ENCODE measurements around the gene AATF. TPM values are rescaled to one million over a fixed set of nuclear protein-coding genes. Genes with fewer than 3 reads are reported as not detected.

AATF gene
- total and polyA plus RNA-seq, 4 donors: 28.2 to 41.4 (median 38.7) TPM

DNA sequence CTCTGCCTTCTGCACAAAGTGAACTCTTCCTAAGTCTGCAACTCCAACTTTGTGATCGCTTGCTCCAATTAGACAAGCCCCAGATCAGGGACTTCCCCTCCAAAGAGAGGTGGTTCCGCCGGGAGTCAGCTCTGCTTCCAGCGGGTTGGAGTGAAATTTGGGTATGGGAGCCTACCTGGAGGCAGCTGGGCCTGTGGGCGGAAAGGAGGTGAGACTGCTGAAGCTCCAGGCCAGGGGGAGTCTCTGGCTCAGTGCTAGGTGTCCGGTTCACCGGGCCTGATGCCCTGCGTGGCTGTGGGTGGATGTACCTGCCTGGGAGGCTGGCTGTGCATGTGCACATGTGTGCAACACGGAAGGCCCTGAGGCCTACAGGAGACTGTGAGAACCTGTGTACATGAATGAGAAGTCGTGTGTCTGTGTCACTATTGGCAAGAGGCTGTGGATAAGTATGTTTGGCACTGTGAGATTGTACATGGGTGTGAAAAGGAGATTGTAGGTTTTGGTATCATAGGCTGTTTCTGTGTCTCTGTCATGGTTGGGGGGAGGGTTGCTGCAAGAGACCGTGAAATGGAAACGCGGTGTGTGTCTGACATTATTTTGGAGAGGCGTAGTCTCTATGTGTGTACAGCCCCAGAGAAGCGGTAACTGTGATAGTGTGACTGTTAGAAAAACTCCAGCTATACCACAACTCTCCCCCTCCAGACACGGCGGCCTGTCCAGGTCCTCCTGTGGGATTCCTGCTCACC, 7.3 kb upstream of the AATF start:
- ATAC-seq (ENCODE audit: insufficient read depth, low FRiP score) (no peak), DNase-seq (no peak)
- H3K9me3 ChIP-seq (ENCODE audit: control insufficient read depth in 4 of 4, insufficient read depth in 3 of 4, low read length in 3 of 4): peaks cover 0 to 7% (median 0%) of the 10 kb centered on the region in 4 donors
- H3K9ac ChIP-seq (ENCODE audit: insufficient read depth in 1 of 2, low read length in 2 of 2): no peak overlapping the region
- TF ChIP-seq, protein P1, sequence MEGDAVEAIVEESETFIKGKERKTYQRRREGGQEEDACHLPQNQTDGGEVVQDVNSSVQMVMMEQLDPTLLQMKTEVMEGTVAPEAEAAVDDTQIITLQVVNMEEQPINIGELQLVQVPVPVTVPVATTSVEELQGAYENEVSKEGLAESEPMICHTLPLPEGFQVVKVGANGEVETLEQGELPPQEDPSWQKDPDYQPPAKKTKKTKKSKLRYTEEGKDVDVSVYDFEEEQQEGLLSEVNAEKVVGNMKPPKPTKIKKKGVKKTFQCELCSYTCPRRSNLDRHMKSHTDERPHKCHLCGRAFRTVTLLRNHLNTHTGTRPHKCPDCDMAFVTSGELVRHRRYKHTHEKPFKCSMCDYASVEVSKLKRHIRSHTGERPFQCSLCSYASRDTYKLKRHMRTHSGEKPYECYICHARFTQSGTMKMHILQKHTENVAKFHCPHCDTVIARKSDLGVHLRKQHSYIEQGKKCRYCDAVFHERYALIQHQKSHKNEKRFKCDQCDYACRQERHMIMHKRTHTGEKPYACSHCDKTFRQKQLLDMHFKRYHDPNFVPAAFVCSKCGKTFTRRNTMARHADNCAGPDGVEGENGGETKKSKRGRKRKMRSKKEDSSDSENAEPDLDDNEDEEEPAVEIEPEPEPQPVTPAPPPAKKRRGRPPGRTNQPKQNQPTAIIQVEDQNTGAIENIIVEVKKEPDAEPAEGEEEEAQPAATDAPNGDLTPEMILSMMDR (IDR thresholded peaks at IDR 0.05; ENCODE audit: control extremely low read depth, extremely low read depth): no peak
- H3K36me3 ChIP-seq (ENCODE audit: control insufficient read depth in 4 of 4, insufficient read depth in 4 of 4, low read length in 4 of 4): no peaks in the 10 kb centered on the region
- peaks cover 0 to 29% (median 4%) of the 10 kb centered on the region in 5 donors for H3K4me1 ChIP-seq (ENCODE audit: control insufficient read depth in 5 of 5, insufficient read depth in 5 of 5, low read length in 5 of 5)
- peaks cover 6 to 99% (median 95%) of the 10 kb centered on the region in 3 donors for H3K27me3 ChIP-seq (ENCODE audit: control insufficient read depth in 3 of 3, insufficient read depth in 3 of 3, low read length in 2 of 3)
- H3K4me3 ChIP-seq: no peak overlapping the region
- no peak overlapping the region for H3K27ac ChIP-seq (ENCODE audit: low read depth in 1 of 2, low read length in 1 of 2)
- WGBS, 2 donors: 19 to 20% methylated on average over 17 of the region's 17 CpGs

DNA sequence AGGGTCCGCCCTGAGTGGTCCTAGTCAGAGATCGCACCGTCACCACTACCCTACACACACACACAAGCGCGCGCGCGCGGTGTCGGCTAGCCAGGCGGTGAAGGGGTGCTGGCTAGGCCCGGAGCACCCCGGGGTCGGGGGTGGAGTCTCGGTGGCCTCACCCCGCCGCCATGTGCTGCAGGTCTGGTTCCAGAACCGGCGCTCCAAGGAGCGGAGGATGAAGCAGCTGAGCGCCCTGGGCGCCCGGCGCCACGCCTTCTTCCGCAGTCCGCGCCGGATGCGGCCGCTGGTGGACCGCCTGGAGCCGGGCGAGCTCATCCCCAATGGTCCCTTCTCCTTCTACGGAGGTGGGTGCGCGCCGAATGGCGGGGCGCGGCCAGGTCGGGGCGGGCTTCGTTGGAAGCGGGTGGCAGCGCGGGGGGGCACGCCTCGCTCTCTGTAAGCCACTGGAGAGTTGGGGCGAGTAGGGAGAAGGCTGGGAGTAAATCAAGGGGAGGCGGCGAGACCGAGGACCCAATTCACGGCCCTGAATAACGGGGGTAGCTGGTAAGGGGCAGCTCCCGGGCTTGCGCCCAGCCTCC, 6.6 kb upstream of the AATF start:
- no peaks in the 10 kb centered on the region for H3K36me3 ChIP-seq (ENCODE audit: control insufficient read depth in 4 of 4, insufficient read depth in 4 of 4, low read length in 4 of 4)
- H3K9ac ChIP-seq (ENCODE audit: insufficient read depth in 1 of 2, low read length in 2 of 2): no peak overlapping the region
- no peak for DNase-seq
- no peak overlapping the region for H3K4me3 ChIP-seq
- H3K9me3 ChIP-seq (ENCODE audit: control insufficient read depth in 4 of 4, insufficient read depth in 3 of 4, low read length in 3 of 4): peaks cover 0 to 6% (median 0%) of the 10 kb centered on the region in 4 donors
- TF ChIP-seq, protein P1 (IDR thresholded peaks at IDR 0.05; ENCODE audit: control extremely low read depth, extremely low read depth): no peak
- no peak for ATAC-seq (ENCODE audit: insufficient read depth, low FRiP score)
- 3 to 6% methylated on average over 40 to 57 of the region's 57 CpGs for WGBS, 2 donors
- peaks cover 2 to 99% (median 96%) of the 10 kb centered on the region in 3 donors for H3K27me3 ChIP-seq (ENCODE audit: control insufficient read depth in 3 of 3, insufficient read depth in 3 of 3, low read length in 2 of 3)
- peaks cover 0 to 25% (median 4%) of the 10 kb centered on the region in 5 donors for H3K4me1 ChIP-seq (ENCODE audit: control insufficient read depth in 5 of 5, insufficient read depth in 5 of 5, low read length in 5 of 5)
- no peak overlapping the region for H3K27ac ChIP-seq (ENCODE audit: low read depth in 1 of 2, low read length in 1 of 2)

DNA sequence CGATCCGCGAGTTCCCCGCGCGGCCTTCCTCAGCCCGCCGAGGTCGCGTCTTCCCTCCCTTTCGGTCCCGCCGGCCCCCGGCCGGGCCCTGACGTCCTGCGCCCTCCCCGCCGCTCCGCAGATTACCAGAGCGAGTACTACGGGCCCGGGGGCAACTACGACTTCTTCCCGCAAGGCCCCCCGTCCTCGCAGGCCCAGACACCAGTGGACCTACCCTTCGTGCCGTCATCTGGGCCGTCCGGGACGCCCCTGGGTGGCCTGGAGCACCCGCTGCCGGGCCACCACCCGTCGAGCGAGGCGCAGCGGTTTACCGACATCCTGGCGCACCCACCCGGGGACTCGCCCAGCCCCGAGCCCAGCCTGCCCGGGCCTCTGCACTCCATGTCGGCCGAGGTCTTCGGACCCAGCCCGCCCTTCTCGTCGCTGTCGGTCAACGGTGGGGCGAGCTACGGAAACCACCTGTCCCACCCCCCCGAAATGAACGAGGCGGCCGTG, 6.1 kb upstream of the AATF start:
- DNase-seq (no peak), ATAC-seq (ENCODE audit: insufficient read depth, low FRiP score) (no peak)
- TF ChIP-seq, protein P1 (IDR thresholded peaks at IDR 0.05; ENCODE audit: control extremely low read depth, extremely low read depth): no peak
- Histone ChIP-seq H3K36me3 (ENCODE audit: control insufficient read depth in 4 of 4, insufficient read depth in 4 of 4, low read length in 4 of 4) (no peaks in the 10 kb centered on the region), H3K4me3 (no peak overlapping the region), H3K27ac (ENCODE audit: low read depth in 1 of 2, low read length in 1 of 2) (no peak overlapping the region), H3K4me1 (ENCODE audit: control insufficient read depth in 5 of 5, insufficient read depth in 5 of 5, low read length in 5 of 5) (peaks cover 0 to 19% (median 3%) of the 10 kb centered on the region in 5 donors), H3K27me3 (ENCODE audit: control insufficient read depth in 3 of 3, insufficient read depth in 3 of 3, low read length in 2 of 3) (peaks cover 0 to 99% (median 96%) of the 10 kb centered on the region in 3 donors), H3K9ac (ENCODE audit: insufficient read depth in 1 of 2, low read length in 2 of 2) (no peak overlapping the region), H3K9me3 (ENCODE audit: control insufficient read depth in 4 of 4, insufficient read depth in 3 of 4, low read length in 3 of 4) (peaks cover 0 to 6% (median 0%) of the 10 kb centered on the region in 4 donors)
- WGBS, 2 donors: 5 to 7% methylated on average over 57 to 59 of the region's 59 CpGs

All from lung (tissue), 12 donors.